ENCODE data around the gene EFHC1.

DNA sequence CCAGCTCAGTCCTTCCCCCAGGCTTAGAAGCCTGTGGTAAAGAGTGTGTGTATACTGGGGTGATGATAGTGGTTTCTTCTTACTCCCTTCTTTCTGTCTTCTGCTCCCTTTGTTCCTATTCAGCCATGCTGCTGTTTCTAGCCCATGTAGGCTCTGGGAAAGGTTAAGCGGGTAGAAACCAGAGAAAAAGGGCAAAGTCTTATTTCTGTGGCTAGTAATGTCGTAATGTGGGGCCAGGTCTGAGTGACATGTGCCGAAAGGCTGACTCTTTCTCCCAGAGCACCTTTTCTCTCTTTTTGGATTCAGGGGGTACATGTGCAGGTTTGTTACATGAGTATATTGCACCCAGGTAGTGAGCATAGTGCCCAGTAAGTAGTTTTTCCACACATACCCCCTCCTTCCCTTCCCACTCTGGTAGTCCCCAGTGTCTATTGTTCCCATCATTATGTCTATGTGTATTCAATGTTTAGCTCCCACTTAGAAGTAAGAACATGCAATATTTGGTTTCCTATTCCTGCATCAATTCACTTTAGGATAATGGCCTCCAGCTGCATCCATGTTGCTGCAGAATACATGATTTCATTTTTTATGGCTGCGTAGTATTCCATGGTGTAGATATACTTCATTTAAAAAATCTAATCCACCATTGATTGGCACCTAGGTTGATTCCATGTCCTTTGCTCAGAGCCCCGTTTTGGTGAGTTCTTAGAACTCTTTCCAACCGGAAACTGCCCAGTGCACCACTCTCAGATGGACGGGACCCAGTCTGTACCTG is 74.3 kb downstream of the EFHC1 start:
- TF ChIP-seq, protein P1, sequence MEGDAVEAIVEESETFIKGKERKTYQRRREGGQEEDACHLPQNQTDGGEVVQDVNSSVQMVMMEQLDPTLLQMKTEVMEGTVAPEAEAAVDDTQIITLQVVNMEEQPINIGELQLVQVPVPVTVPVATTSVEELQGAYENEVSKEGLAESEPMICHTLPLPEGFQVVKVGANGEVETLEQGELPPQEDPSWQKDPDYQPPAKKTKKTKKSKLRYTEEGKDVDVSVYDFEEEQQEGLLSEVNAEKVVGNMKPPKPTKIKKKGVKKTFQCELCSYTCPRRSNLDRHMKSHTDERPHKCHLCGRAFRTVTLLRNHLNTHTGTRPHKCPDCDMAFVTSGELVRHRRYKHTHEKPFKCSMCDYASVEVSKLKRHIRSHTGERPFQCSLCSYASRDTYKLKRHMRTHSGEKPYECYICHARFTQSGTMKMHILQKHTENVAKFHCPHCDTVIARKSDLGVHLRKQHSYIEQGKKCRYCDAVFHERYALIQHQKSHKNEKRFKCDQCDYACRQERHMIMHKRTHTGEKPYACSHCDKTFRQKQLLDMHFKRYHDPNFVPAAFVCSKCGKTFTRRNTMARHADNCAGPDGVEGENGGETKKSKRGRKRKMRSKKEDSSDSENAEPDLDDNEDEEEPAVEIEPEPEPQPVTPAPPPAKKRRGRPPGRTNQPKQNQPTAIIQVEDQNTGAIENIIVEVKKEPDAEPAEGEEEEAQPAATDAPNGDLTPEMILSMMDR (IDR thresholded peaks at IDR 0.05; ENCODE audit: low read depth, low read length, missing input control), result no peak
- TF ChIP-seq JUND (IDR thresholded peaks at IDR 0.05) (peak in 1 of 2 donors; percentile 55), RAD21 (IDR thresholded peaks at IDR 0.05) (peak; percentile 51 to 57), EGR1 (IDR thresholded peaks at IDR 0.05; ENCODE audit: low read depth in 2 of 2) (no peak), NR2F2 (IDR thresholded peaks at IDR 0.05) (no peak)
- TF ChIP-seq, protein P2, sequence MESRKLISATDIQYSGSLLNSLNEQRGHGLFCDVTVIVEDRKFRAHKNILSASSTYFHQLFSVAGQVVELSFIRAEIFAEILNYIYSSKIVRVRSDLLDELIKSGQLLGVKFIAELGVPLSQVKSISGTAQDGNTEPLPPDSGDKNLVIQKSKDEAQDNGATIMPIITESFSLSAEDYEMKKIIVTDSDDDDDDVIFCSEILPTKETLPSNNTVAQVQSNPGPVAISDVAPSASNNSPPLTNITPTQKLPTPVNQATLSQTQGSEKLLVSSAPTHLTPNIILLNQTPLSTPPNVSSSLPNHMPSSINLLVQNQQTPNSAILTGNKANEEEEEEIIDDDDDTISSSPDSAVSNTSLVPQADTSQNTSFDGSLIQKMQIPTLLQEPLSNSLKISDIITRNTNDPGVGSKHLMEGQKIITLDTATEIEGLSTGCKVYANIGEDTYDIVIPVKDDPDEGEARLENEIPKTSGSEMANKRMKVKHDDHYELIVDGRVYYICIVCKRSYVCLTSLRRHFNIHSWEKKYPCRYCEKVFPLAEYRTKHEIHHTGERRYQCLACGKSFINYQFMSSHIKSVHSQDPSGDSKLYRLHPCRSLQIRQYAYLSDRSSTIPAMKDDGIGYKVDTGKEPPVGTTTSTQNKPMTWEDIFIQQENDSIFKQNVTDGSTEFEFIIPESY (IDR thresholded peaks at IDR 0.05), result peak; percentile 63
- TF ChIP-seq, protein P3, sequence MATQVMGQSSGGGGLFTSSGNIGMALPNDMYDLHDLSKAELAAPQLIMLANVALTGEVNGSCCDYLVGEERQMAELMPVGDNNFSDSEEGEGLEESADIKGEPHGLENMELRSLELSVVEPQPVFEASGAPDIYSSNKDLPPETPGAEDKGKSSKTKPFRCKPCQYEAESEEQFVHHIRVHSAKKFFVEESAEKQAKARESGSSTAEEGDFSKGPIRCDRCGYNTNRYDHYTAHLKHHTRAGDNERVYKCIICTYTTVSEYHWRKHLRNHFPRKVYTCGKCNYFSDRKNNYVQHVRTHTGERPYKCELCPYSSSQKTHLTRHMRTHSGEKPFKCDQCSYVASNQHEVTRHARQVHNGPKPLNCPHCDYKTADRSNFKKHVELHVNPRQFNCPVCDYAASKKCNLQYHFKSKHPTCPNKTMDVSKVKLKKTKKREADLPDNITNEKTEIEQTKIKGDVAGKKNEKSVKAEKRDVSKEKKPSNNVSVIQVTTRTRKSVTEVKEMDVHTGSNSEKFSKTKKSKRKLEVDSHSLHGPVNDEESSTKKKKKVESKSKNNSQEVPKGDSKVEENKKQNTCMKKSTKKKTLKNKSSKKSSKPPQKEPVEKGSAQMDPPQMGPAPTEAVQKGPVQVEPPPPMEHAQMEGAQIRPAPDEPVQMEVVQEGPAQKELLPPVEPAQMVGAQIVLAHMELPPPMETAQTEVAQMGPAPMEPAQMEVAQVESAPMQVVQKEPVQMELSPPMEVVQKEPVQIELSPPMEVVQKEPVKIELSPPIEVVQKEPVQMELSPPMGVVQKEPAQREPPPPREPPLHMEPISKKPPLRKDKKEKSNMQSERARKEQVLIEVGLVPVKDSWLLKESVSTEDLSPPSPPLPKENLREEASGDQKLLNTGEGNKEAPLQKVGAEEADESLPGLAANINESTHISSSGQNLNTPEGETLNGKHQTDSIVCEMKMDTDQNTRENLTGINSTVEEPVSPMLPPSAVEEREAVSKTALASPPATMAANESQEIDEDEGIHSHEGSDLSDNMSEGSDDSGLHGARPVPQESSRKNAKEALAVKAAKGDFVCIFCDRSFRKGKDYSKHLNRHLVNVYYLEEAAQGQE (IDR thresholded peaks at IDR 0.05), result peak; percentile 76
